Measurements from ENCODE around the gene WDSUB1.

DNA sequence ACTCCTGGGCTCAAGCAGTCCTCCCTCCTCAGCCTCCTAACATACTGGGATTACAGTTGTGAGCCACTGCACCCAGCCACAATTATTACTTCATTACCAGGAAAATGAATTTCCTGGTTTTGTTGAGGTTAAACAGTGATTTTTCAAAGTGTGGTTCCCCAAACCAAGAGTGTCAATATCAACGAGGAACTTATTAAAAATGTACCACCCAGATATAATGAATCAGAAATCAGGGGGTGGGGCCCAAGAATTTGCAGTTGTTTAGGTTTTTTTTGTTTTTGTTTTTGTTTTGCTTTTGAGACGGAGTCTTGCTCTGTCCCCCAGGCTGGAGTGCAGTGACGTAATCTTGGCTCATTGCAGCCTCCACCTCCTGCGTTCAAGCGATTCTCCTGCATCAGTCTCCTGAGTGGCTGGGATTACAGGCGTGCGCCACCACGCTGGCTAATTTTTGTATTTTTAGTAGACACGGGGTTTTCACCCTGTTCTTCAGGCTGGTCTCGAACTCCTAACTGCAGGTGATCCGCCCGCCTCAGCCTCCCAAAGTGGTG lies 94.1 kb downstream of the WDSUB1 start:
- TF ChIP-seq, protein P1, sequence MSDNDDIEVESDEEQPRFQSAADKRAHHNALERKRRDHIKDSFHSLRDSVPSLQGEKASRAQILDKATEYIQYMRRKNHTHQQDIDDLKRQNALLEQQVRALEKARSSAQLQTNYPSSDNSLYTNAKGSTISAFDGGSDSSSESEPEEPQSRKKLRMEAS (IDR thresholded peaks at IDR 0.05; ENCODE audit: insufficient read depth, insufficient read length): no peak
- TF ChIP-seq, protein P2, sequence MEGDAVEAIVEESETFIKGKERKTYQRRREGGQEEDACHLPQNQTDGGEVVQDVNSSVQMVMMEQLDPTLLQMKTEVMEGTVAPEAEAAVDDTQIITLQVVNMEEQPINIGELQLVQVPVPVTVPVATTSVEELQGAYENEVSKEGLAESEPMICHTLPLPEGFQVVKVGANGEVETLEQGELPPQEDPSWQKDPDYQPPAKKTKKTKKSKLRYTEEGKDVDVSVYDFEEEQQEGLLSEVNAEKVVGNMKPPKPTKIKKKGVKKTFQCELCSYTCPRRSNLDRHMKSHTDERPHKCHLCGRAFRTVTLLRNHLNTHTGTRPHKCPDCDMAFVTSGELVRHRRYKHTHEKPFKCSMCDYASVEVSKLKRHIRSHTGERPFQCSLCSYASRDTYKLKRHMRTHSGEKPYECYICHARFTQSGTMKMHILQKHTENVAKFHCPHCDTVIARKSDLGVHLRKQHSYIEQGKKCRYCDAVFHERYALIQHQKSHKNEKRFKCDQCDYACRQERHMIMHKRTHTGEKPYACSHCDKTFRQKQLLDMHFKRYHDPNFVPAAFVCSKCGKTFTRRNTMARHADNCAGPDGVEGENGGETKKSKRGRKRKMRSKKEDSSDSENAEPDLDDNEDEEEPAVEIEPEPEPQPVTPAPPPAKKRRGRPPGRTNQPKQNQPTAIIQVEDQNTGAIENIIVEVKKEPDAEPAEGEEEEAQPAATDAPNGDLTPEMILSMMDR (IDR thresholded peaks at IDR 0.05; ENCODE audit: extremely low read depth in 1 of 2, insufficient read depth in 1 of 2, low read depth in 1 of 2, low read length in 2 of 2): no peak
- no peak for TF ChIP-seq POLR2AphosphoS5 (IDR thresholded peaks at IDR 0.05; ENCODE audit: insufficient read depth, low read depth, low read length)
- TF ChIP-seq EZH2 (IDR thresholded peaks at IDR 0.05; ENCODE audit: borderline replicate concordance, low read depth, low read length, severe bottlenecking): no peak
- no peak for TF ChIP-seq POLR2A (IDR thresholded peaks at IDR 0.05; ENCODE audit: low read depth, low read length)
- no peak for TF ChIP-seq MYC (IDR thresholded peaks at IDR 0.05; ENCODE audit: low read depth, low read length)
- TF ChIP-seq GATA2 (IDR thresholded peaks at IDR 0.05; ENCODE audit: insufficient read depth, insufficient read length, low read depth, low read length): no peak
